Measurements from ENCODE around the gene CRIP2. TPM values are rescaled to one million over a fixed set of nuclear protein-coding genes. Genes with fewer than 3 reads are reported as not detected.

Gene CRIP2
- total and polyA plus RNA-seq, 2 of the 8 experiments (the other 6 are each of a cell fraction or from before 2014, with no cell fraction given), result 4.2 to 13.5 TPM

GRCh38 chr14:105426416-105427130 lies 48.0 kb upstream of the CRIP2 start:
- Histone ChIP-seq H3K9ac (replicated peaks in 1 of 4; ENCODE audit: extremely low read depth in 1 of 4, low read depth in 3 of 4, low read length in 3 of 4) (no peak overlapping the region), H3K27ac (ENCODE audit: low read depth, low read length) (no peak overlapping the region), H2AFZ (ENCODE audit: low read length) (no peak overlapping the region), H3K9me3 (ENCODE audit: insufficient read depth in 2 of 2, low read depth in 1 of 2, low read length in 1 of 2) (no peaks in the 10 kb centered on the region), H3K18ac (ENCODE audit: extremely low read depth, low read length) (no peak overlapping the region), H4K8ac (ENCODE audit: extremely low read depth, insufficient read depth, low read length) (peak overlapping the region; percentile 71; the same call in 1 of the 2 replicates), H2BK120ac (replicated peaks; ENCODE audit: low read depth, low read length) (no peak overlapping the region), H3K36me3 (ENCODE audit: control insufficient read depth in 2 of 4, insufficient read depth in 4 of 4, low read length in 3 of 4) (peaks cover 0 to 11% (median 3%) of the 10 kb centered on the region in 4 experiments; a peak in 3 of 8 replicates), H4K20me1 (replicated peaks in 1 of 2; ENCODE audit: control insufficient read depth in 1 of 2, insufficient read depth in 2 of 2, low read length in 2 of 2) (peaks cover 52 to 57% of the 10 kb centered on the region in 2 experiments), H3K4me1 (replicated peaks in 1 of 4; ENCODE audit: control insufficient read depth in 3 of 4, insufficient read depth in 4 of 4, low read length in 3 of 4) (peaks cover 0 to 7% (median 5%) of the 10 kb centered on the region in 4 experiments; a peak in 4 of 7 replicates), H4K91ac (replicated peaks; ENCODE audit: insufficient read length, low read length) (no peak overlapping the region), H2AK5ac (ENCODE audit: low read depth, low read length) (no peak overlapping the region), H4K5ac (ENCODE audit: insufficient read length, low read depth, low read length) (no peak overlapping the region), H3K4me3 (ENCODE audit: extremely low read depth in 1 of 4, insufficient read depth in 2 of 4, low read depth in 3 of 4, low read length in 4 of 4) (no peak overlapping the region), H3K79me2 (ENCODE audit: control insufficient read depth in 1 of 2, insufficient read depth in 2 of 2, low read length in 2 of 2) (peaks cover 27 to 90% of the 10 kb centered on the region in 2 experiments; a peak in 3 of 4 replicates), H3K4ac (replicated peaks; ENCODE audit: insufficient read length, low read depth, low read length) (no peak overlapping the region), H3K79me1 (ENCODE audit: low read depth, low read length) (peaks cover 25% of the 10 kb centered on the region), H2BK20ac (ENCODE audit: low read length) (no peak overlapping the region), H2BK12ac (ENCODE audit: low read depth, low read length) (no peak overlapping the region), H3K23me2 (ENCODE audit: low read depth, low read length) (no peaks in the 10 kb centered on the region), H3K56ac (replicated peaks; ENCODE audit: insufficient read length, low read depth, low read length) (no peak overlapping the region), H3K14ac (ENCODE audit: insufficient read length) (no peak overlapping the region), H2BK5ac (ENCODE audit: low read depth, low read length) (no peak overlapping the region), H2BK15ac (ENCODE audit: low read length) (no peak overlapping the region), H3K27me3 (replicated peaks in 1 of 4; ENCODE audit: control insufficient read depth in 3 of 4, extremely low read depth in 1 of 4, insufficient read depth in 3 of 4, low read length in 3 of 4) (no peaks in the 10 kb centered on the region), H3K4me2 (ENCODE audit: insufficient read depth in 1 of 2, low read depth in 2 of 2, low read length in 2 of 2) (no peak overlapping the region), H3K23ac (ENCODE audit: insufficient read length) (no peak overlapping the region)
- FAIRE-seq (no peak), DNase-seq (ENCODE audit: low read depth in 1 of 2, low spot score in 2 of 2) (no peak)
- WGBS, 2 experiments (ENCODE audit: extremely low coverage in 1 of 2, insufficient coverage in 1 of 2, insufficient read length in 1 of 2, insufficient replicate concordance in 2 of 2, low coverage in 1 of 2, low lambda C conversion rate in 2 of 2, missing lambda C conversion rate in 1 of 2), result 96% methylated on average over 20 of the region's 21 CpGs; no CpG with 5 or more reads in 1 of the 2 experiments
- ChIA-PET POLR2A (ENCODE audit: partially characterized antibody) (no interaction called here), CTCF (ENCODE audit: partially characterized antibody) (interaction anchor here (0.6 to 1.0 kb wide), 2 partner anchors 45 to 63 kb away, joined by 3 read pairs; no protein-coding TSS in a partner anchor)
- TF ChIP-seq RAD21 (IDR thresholded peaks at IDR 0.05 in 1 of 2, conservative IDR thresholded peaks at IDR 0.05 in 1 of 2; ENCODE audit: low read depth in 2 of 2, low read length in 2 of 2) (no peak), CHD2 (IDR thresholded peaks at IDR 0.05; ENCODE audit: low read length) (no peak), JUN (IDR thresholded peaks at IDR 0.05; ENCODE audit: low read depth, low read length) (no peak), ASH2L (IDR thresholded peaks at IDR 0.05; ENCODE audit: low read length) (no peak), YY1 (IDR thresholded peaks at IDR 0.05; ENCODE audit: low read depth, low read length) (no peak), SP1 (IDR thresholded peaks at IDR 0.05; ENCODE audit: low read depth, low read length) (no peak), SP4 (IDR thresholded peaks at IDR 0.05; ENCODE audit: low read length) (no peak), POLR2AphosphoS5 (IDR thresholded peaks at IDR 0.05; ENCODE audit: low read depth, low read length) (no peak), KDM5A (IDR thresholded peaks at IDR 0.05; ENCODE audit: low read length) (no peak), TEAD4 (IDR thresholded peaks at IDR 0.05; ENCODE audit: low read depth, low read length) (no peak), POLR2A (IDR thresholded peaks at IDR 0.05; ENCODE audit: control extremely low read depth in 1 of 2, low read depth in 2 of 2, low read length in 2 of 2) (no peak), E2F6 (IDR thresholded peaks at IDR 0.05) (no peak), ZNF274 (IDR thresholded peaks at IDR 0.05; ENCODE audit: borderline replicate concordance, extremely low read depth, low read length) (no peak), BRCA1 (IDR thresholded peaks at IDR 0.05; ENCODE audit: low read depth, low read length) (no peak)
